Fibroblast of lung (primary cell): ENCODE data around the gene CHST15. TPM values are rescaled to one million over a fixed set of nuclear protein-coding genes. Genes with fewer than 3 reads are reported as not detected.

Experiments
- DNase-seq, 2 donors: peaks; one replicate each; pipeline versions ENCODE4 v3.0.0 to v3.0.0-alpha.2; 2010; ENCODE audit warnings: low read depth in 2 of 2
- H2AFZ ChIP-seq: 2 replicates; pipeline ENCODE4 v1.5.1; 2012; ENCODE audit warnings: low read length, control low read depth, inconsistent platforms
- H3K27ac ChIP-seq: 2 replicates; pipeline ENCODE4 v1.5.1; 2011; ENCODE audit warnings: low read length, control low read depth; ENCODE audit not compliant: insufficient read depth
- H3K27me3 ChIP-seq: 2 replicates; pipeline ENCODE4 v1.5.1; 2011; ENCODE audit warnings: mild to moderate bottlenecking, low read length; ENCODE audit not compliant: control insufficient read depth, insufficient read depth
- H3K36me3 ChIP-seq: 2 replicates; pipeline ENCODE4 v1.5.1; 2011; ENCODE audit warnings: low read length; ENCODE audit not compliant: control insufficient read depth, insufficient read depth
- H3K4me1 ChIP-seq: 2 replicates; pipeline ENCODE4 v1.5.1; 2011; ENCODE audit warnings: low read length; ENCODE audit not compliant: control insufficient read depth, insufficient read depth; ENCODE audit errors: extremely low read depth
- H3K4me2 ChIP-seq: 2 replicates; pipeline ENCODE4 v1.5.1; 2011; ENCODE audit warnings: low read length, control low read depth; ENCODE audit not compliant: insufficient read depth; ENCODE audit errors: extremely low read depth
- H3K4me3 ChIP-seq, 4 experiments: fragments of 200-600 bp in 1 of 4; sonication (generic) in 1 of 4; replicated peaks in 1 of 4; 2 replicates each; pipeline ENCODE4 v1.5.1; 2011 to 2016; ENCODE audit warnings: low read length in 4 of 4, low read depth in 3 of 4, mild to moderate bottlenecking in 3 of 4, control low read depth in 2 of 4, inconsistent platforms in 1 of 4, mixed read lengths in 1 of 4; ENCODE audit not compliant: insufficient read depth in 1 of 4; ENCODE audit errors: control extremely low read depth in 1 of 4
- H3K79me2 ChIP-seq: 2 replicates; pipeline ENCODE4 v1.5.1; 2012; ENCODE audit warnings: mild to moderate bottlenecking, low read length, inconsistent platforms; ENCODE audit not compliant: control insufficient read depth, insufficient read depth
- H3K9ac ChIP-seq: 2 replicates; pipeline ENCODE4 v1.5.1; 2011; ENCODE audit warnings: mild to moderate bottlenecking, low read length, control low read depth; ENCODE audit not compliant: insufficient read depth
- H3K9me3 ChIP-seq: 2 replicates; pipeline ENCODE4 v1.5.1; 2012; ENCODE audit warnings: low read depth, low read length; ENCODE audit not compliant: control insufficient read depth, insufficient read depth
- H4K20me1 ChIP-seq: 2 replicates; pipeline ENCODE4 v1.5.1; 2011; ENCODE audit warnings: low read length; ENCODE audit not compliant: control insufficient read depth, insufficient read depth; ENCODE audit errors: extremely low read depth
- EZH2 ChIP-seq: IDR thresholded peaks from 2 replicates; pipeline ENCODE4 v1.5.1; 2012; ENCODE audit warnings: low read length, control low read depth, mild to moderate bottlenecking; ENCODE audit errors: missing control alignments
- polyA plus RNA-seq, 2 donors: library from polyadenylated mRNA; depleted of rRNA in 1 of 2; stranded (reverse) in 1 of 2; unstranded in 1 of 2; fragments of >200 nt; gene quantifications; 2 replicates each; pipeline ENCODE4 v1.2.1, GENCODE V29; 2011 to 2012; ENCODE audit warnings: missing spikeins in 1 of 2
- total RNA-seq: library from RNA; depleted of rRNA; stranded (reverse); fragments of >200 nt; gene quantifications from 2 replicates; pipeline ENCODE4 v1.2.1, GENCODE V29; 2014
- TF ChIP-seq, protein P1 (sequence below), 2 donors: IDR thresholded peaks in 1 of 2; conservative IDR thresholded peaks in 1 of 2; 1 replicate in 1 of 2; 2 replicates in 1 of 2; pipeline ENCODE4 v1.5.1; 2011 to 2012; ENCODE audit warnings: low read length in 2 of 2, control low read depth in 1 of 2, inconsistent platforms in 1 of 2, low read depth in 1 of 2, mild to moderate bottlenecking in 1 of 2

CHST15 gene
- total and polyA plus RNA-seq, 2 donors (not counting 1 experiment from before 2014, with no cell fraction given): 5.0 to 7.9 TPM

DNA sequence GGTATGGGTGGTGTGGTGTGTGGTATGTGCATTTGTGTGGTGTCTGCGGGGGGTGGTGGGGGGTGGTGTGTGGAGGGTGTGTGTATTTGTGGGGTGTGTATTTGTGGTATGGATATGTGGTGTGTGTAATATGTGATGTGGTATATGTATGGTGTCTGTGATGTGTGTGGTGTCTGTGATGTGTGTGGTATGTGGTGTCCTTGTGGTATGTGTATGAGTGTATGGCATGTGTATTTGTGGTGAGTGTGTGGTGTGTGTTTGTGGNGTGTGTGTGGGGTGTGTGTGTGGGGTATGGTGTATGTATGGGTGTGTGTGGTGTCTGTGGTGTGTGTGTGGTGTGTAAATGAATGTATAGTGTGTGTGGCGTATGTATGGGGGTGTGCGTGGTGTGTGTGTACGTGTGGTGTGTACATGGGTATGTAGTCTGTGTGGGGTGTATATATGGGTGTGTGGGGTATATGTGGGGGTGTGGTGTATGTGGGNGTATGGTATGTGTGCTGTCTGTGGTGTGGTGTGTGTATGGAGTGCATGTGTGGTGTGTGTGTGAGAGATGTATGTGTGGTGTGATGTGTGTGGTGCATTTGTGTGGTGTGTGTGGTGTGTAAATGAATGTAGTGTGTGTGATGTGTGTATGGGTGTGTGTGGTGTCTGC, 27.1 kb upstream of the CHST15 start:
- Histone ChIP-seq H3K79me2 (no peaks in the 10 kb centered on the region), H4K20me1 (no peaks in the 10 kb centered on the region), H3K4me2 (no peak overlapping the region), H3K27ac (no peak overlapping the region), H3K4me1 (no peaks in the 10 kb centered on the region), H3K27me3 (no peaks in the 10 kb centered on the region), H3K9ac (no peak overlapping the region), H3K36me3 (no peaks in the 10 kb centered on the region), H2AFZ (no peak overlapping the region), H3K4me3 (no peak overlapping the region), H3K9me3 (no peaks in the 10 kb centered on the region)
- TF ChIP-seq EZH2: no peak
- TF ChIP-seq, protein P1, sequence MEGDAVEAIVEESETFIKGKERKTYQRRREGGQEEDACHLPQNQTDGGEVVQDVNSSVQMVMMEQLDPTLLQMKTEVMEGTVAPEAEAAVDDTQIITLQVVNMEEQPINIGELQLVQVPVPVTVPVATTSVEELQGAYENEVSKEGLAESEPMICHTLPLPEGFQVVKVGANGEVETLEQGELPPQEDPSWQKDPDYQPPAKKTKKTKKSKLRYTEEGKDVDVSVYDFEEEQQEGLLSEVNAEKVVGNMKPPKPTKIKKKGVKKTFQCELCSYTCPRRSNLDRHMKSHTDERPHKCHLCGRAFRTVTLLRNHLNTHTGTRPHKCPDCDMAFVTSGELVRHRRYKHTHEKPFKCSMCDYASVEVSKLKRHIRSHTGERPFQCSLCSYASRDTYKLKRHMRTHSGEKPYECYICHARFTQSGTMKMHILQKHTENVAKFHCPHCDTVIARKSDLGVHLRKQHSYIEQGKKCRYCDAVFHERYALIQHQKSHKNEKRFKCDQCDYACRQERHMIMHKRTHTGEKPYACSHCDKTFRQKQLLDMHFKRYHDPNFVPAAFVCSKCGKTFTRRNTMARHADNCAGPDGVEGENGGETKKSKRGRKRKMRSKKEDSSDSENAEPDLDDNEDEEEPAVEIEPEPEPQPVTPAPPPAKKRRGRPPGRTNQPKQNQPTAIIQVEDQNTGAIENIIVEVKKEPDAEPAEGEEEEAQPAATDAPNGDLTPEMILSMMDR (conservative IDR thresholded peaks at IDR 0.05 in 1 of 2, IDR thresholded peaks at IDR 0.05 in 1 of 2; ENCODE audit: low read depth in 1 of 2, low read length in 2 of 2): no peak
- no peak for DNase-seq

DNA sequence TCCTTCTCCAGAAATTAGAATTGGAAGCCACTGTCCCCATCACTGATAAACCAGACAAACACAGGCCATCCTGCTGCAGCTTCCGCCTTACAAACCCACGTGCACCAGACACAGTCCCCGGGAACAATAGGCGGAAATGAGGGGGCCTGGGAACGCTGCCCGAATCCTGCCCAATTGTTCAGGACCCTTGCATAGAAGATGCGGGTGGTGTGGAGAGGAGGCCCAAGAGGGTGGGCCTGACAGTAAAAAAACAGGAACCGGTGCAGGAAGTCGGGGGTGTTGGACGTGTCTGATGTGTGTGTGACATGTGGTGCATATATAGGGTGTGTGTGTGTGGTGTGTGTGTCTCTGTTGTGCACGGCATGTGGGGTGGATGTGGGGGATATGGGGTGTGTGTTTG, 26.5 kb upstream of the CHST15 start:
- Histone ChIP-seq H3K27ac (no peak overlapping the region), H3K36me3 (no peaks in the 10 kb centered on the region), H3K4me1 (no peaks in the 10 kb centered on the region), H3K9ac (no peak overlapping the region), H2AFZ (no peak overlapping the region), H3K79me2 (no peaks in the 10 kb centered on the region), H3K9me3 (no peaks in the 10 kb centered on the region), H4K20me1 (no peaks in the 10 kb centered on the region), H3K4me2 (no peak overlapping the region), H3K27me3 (no peaks in the 10 kb centered on the region), H3K4me3 (no peak overlapping the region)
- TF ChIP-seq EZH2: no peak
- TF ChIP-seq, protein P1 (conservative IDR thresholded peaks at IDR 0.05 in 1 of 2, IDR thresholded peaks at IDR 0.05 in 1 of 2; ENCODE audit: low read depth in 1 of 2, low read length in 2 of 2): no peak
- DNase-seq: no peak

DNA sequence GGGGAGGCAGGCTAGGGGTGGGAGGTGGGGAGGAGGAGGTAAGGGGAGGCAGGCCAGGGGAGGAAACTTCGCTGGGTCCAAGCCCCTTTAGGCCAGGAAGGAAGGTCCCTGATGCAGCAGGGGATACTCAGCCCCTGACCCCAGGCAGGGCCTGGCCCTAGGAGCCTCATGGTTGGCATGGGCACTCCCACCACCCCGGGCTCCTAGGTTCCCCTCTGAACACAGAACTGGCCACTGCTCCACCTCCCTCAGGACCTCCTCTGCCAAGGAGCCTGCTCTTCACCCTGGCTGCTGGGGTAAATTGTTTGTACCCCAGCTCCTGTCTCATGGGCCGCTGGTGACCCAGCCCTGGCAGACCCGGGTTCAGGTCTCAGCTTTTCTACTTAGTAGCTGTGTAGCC, 25.8 kb upstream of the CHST15 start:
- H3K79me2 ChIP-seq: no peaks in the 10 kb centered on the region
- no peaks in the 10 kb centered on the region for H4K20me1 ChIP-seq
- H3K4me2 ChIP-seq: no peak overlapping the region
- H3K27ac ChIP-seq: no peak overlapping the region
- H3K4me1 ChIP-seq: no peaks in the 10 kb centered on the region
- TF ChIP-seq EZH2: no peak
- TF ChIP-seq, protein P1 (conservative IDR thresholded peaks at IDR 0.05 in 1 of 2, IDR thresholded peaks at IDR 0.05 in 1 of 2; ENCODE audit: low read depth in 1 of 2, low read length in 2 of 2): no peak
- no peak for DNase-seq
- H3K9me3 ChIP-seq: no peaks in the 10 kb centered on the region
- H2AFZ ChIP-seq: no peak overlapping the region
- no peaks in the 10 kb centered on the region for H3K27me3 ChIP-seq
- H3K4me3 ChIP-seq: no peak overlapping the region
- H3K9ac ChIP-seq: no peak overlapping the region
- no peaks in the 10 kb centered on the region for H3K36me3 ChIP-seq
